ENCODE data around the gene MUC20. TPM values are rescaled to one million over a fixed set of nuclear protein-coding genes. Genes with fewer than 3 reads are reported as not detected.
"Not testable (repeated sequence)": the region's sequence is repeated elsewhere in the genome, so short reads cannot be mapped to it uniquely, and the experiment has no call there.

Gene MUC20
- polyA plus RNA-seq, 1 donor (not counting 4 experiments of a cell fraction or from before 2014, with no cell fraction given): 0.21 TPM

DNA sequence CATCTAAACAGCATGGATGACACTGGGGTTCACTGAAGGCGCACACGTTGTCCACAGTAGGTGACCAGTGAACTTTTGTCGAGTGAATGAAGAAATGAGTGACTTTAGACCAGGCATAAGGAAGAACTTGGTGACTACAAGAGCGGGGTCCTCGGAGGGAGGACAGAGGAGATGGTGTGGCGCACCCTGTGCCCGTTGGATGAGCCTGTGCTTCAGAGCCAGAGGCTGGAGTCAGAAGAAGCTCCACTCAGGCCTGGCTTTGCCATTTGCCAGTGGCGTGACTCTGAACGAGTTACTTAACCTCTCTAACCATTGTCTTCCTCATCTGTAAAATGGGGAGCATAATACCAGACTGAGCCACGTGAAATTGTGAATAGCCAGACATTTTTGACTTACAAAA, 48.8 kb downstream of the MUC20 start:
- TF ChIP-seq, protein P1, sequence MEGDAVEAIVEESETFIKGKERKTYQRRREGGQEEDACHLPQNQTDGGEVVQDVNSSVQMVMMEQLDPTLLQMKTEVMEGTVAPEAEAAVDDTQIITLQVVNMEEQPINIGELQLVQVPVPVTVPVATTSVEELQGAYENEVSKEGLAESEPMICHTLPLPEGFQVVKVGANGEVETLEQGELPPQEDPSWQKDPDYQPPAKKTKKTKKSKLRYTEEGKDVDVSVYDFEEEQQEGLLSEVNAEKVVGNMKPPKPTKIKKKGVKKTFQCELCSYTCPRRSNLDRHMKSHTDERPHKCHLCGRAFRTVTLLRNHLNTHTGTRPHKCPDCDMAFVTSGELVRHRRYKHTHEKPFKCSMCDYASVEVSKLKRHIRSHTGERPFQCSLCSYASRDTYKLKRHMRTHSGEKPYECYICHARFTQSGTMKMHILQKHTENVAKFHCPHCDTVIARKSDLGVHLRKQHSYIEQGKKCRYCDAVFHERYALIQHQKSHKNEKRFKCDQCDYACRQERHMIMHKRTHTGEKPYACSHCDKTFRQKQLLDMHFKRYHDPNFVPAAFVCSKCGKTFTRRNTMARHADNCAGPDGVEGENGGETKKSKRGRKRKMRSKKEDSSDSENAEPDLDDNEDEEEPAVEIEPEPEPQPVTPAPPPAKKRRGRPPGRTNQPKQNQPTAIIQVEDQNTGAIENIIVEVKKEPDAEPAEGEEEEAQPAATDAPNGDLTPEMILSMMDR (optimal IDR thresholded peaks at IDR 0.05 in 1 of 3, IDR thresholded peaks at IDR 0.05 in 1 of 3, conservative IDR thresholded peaks at IDR 0.05 in 1 of 3; ENCODE audit: extremely low read depth in 1 of 3, insufficient read depth in 2 of 3, low read length in 3 of 3): no peak
- no peak for TF ChIP-seq EZH2 (IDR thresholded peaks at IDR 0.05; ENCODE audit: low read length)
- Histone ChIP-seq H3K4me2 (ENCODE audit: control insufficient read depth, extremely low read depth, insufficient read depth, low read depth, low read length) (no peak overlapping the region), H4K20me1 (ENCODE audit: control insufficient read depth, extremely low read depth, insufficient read depth, low read length) (no peaks in the 10 kb centered on the region), H3K9me3 (ENCODE audit: control insufficient read depth, low read depth, low read length) (no peaks in the 10 kb centered on the region), H3K4me1 (ENCODE audit: control insufficient read depth, extremely low read depth, insufficient read depth, low read length) (no peaks in the 10 kb centered on the region), H3K9ac (ENCODE audit: control insufficient read depth, extremely low read depth, insufficient read depth, low read length) (no peak overlapping the region), H3K9me1 (ENCODE audit: control insufficient read depth, extremely low read depth, insufficient read depth, low read length) (no peaks in the 10 kb centered on the region), H3K36me3 (ENCODE audit: control insufficient read depth in 2 of 2, extremely low read depth in 1 of 2, insufficient read depth in 2 of 2, low read length in 2 of 2) (no peaks in the 10 kb centered on the region), H2AFZ (ENCODE audit: control insufficient read depth, low read length) (no peak overlapping the region), H3K79me2 (ENCODE audit: control insufficient read depth, insufficient read depth, low read length) (no peaks in the 10 kb centered on the region), H3K4me3 (ENCODE audit: control insufficient read depth in 2 of 3, extremely low read depth in 1 of 3, insufficient read depth in 2 of 3, low read depth in 1 of 3, low read length in 3 of 3) (no peak overlapping the region), H3K27ac (ENCODE audit: control insufficient read depth, insufficient read depth, low read length) (no peak overlapping the region), H3K27me3 (ENCODE audit: control insufficient read depth, extremely low read depth, insufficient read depth, low read length) (no peaks in the 10 kb centered on the region)
- DNase-seq (ENCODE audit: low read depth, low spot score): no peak
- FAIRE-seq: no peak
- dilution Hi-C loops (cut with MboI; ENCODE audit: extremely low pct_ligation_motif_present, low sequenced_read_pairs): no loop called here

DNA sequence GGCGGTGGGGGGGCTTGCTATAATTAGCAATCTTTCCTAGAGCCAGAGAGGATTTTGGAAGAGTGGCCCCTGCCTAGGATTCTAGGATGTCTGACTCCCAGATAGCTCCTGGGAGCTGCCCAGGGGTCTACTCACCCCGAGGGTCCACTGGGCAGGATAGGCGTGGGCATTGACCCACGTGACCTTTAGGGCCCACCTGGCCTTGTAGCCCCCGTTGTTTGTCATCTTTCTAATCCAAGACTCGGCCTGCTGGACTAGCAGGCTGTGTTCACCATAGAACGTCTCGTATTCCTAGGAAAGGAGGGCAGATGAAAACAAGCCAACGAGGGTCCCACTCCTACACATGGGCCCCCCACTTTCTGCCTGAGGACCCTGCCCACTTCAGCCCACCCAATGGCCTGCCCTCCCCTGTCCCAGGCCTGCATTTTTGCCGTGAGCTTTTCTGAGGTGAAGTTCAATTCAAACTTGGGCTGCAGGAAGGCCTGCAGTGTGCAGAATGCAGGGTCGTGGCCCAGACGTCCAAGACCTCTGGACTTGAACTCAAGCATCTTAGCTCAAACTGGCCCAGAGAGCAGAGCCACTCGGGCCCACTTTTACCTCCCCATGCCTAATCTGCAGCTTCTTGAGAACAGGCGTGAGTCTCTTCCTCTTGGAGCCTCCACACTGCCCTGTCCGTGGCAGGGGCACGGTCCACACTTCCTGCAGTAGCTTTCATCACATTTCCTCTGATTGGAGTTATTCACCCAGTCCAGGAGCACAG, 49.5 kb downstream of the MUC20 start:
- H3K9me1 ChIP-seq (ENCODE audit: control insufficient read depth, extremely low read depth, insufficient read depth, low read length): no peaks in the 10 kb centered on the region
- no peak overlapping the region for H2AFZ ChIP-seq (ENCODE audit: control insufficient read depth, low read length)
- no peak for TF ChIP-seq EZH2 (IDR thresholded peaks at IDR 0.05; ENCODE audit: low read length)
- TF ChIP-seq, protein P1 (optimal IDR thresholded peaks at IDR 0.05 in 1 of 3, IDR thresholded peaks at IDR 0.05 in 1 of 3, conservative IDR thresholded peaks at IDR 0.05 in 1 of 3; ENCODE audit: extremely low read depth in 1 of 3, insufficient read depth in 2 of 3, low read length in 3 of 3): no peak
- no peak overlapping the region for H3K9ac ChIP-seq (ENCODE audit: control insufficient read depth, extremely low read depth, insufficient read depth, low read length)
- H3K27ac ChIP-seq (ENCODE audit: control insufficient read depth, insufficient read depth, low read length): no peak overlapping the region
- dilution Hi-C loops (cut with MboI; ENCODE audit: extremely low pct_ligation_motif_present, low sequenced_read_pairs): no loop called here
- H3K4me3 ChIP-seq (ENCODE audit: control insufficient read depth in 2 of 3, extremely low read depth in 1 of 3, insufficient read depth in 2 of 3, low read depth in 1 of 3, low read length in 3 of 3): no peak overlapping the region
- DNase-seq (ENCODE audit: low read depth, low spot score) (no peak), FAIRE-seq (no peak)
- no peaks in the 10 kb centered on the region for H3K27me3 ChIP-seq (ENCODE audit: control insufficient read depth, extremely low read depth, insufficient read depth, low read length)
- H3K9me3 ChIP-seq (ENCODE audit: control insufficient read depth, low read depth, low read length): no peaks in the 10 kb centered on the region
- no peaks in the 10 kb centered on the region for H3K79me2 ChIP-seq (ENCODE audit: control insufficient read depth, insufficient read depth, low read length)
- H3K4me1 ChIP-seq (ENCODE audit: control insufficient read depth, extremely low read depth, insufficient read depth, low read length): no peaks in the 10 kb centered on the region
- H3K36me3 ChIP-seq (ENCODE audit: control insufficient read depth in 2 of 2, extremely low read depth in 1 of 2, insufficient read depth in 2 of 2, low read length in 2 of 2): no peaks in the 10 kb centered on the region
- H3K4me2 ChIP-seq (ENCODE audit: control insufficient read depth, extremely low read depth, insufficient read depth, low read depth, low read length): no peak overlapping the region
- H4K20me1 ChIP-seq (ENCODE audit: control insufficient read depth, extremely low read depth, insufficient read depth, low read length): no peaks in the 10 kb centered on the region

DNA sequence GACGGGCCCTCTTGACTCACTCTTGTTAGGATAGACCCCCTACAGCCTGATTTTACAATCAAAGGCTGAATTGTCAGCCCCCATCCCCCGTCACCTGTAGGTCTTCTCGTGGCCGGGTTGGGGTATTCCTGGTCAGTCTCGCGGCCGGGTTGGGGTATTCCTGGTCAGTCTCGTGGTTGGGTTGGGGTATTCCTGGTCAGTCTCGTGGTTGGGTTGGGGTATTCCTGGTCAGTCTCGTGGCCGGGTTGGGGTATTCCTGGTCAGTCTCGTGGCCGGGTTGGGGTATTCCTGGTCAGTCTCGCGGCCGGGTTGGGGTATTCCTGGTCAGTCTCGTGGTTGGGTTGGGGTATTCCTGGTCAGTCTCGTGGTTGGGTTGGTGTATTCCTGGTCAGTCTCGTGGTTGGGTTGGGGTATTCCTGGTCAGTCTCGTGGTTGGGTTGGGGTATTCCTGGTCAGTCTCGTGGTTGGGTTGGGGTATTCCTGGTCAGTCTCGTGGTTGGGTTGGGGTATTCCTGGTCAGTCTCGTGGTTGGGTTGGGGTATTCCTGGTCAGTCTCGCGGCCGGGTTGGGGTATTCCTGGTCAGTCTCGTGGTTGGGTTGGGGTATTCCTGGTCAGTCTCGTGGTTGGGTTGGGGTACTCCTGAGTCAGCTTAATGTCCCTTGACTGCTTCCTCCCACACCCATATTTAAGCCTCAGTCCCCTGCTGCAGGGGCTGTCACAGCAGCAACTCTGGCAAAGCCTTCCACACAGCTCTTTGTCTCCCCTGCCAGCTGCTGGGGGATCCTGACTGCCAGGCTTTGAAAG, 50.3 kb downstream of the MUC20 start:
- H4K20me1 ChIP-seq (ENCODE audit: control insufficient read depth, extremely low read depth, insufficient read depth, low read length); H3K4me2 ChIP-seq (ENCODE audit: control insufficient read depth, extremely low read depth, insufficient read depth, low read depth, low read length); DNase-seq (ENCODE audit: low read depth, low spot score); dilution Hi-C loops (cut with MboI; ENCODE audit: extremely low pct_ligation_motif_present, low sequenced_read_pairs); H3K36me3 ChIP-seq (ENCODE audit: control insufficient read depth in 2 of 2, extremely low read depth in 1 of 2, insufficient read depth in 2 of 2, low read length in 2 of 2); FAIRE-seq; H3K79me2 ChIP-seq (ENCODE audit: control insufficient read depth, insufficient read depth, low read length); H3K4me3 ChIP-seq (ENCODE audit: control insufficient read depth in 2 of 3, extremely low read depth in 1 of 3, insufficient read depth in 2 of 3, low read depth in 1 of 3, low read length in 3 of 3); H3K9ac ChIP-seq (ENCODE audit: control insufficient read depth, extremely low read depth, insufficient read depth, low read length); H2AFZ ChIP-seq (ENCODE audit: control insufficient read depth, low read length); H3K4me1 ChIP-seq (ENCODE audit: control insufficient read depth, extremely low read depth, insufficient read depth, low read length); H3K9me3 ChIP-seq (ENCODE audit: control insufficient read depth, low read depth, low read length); H3K9me1 ChIP-seq (ENCODE audit: control insufficient read depth, extremely low read depth, insufficient read depth, low read length); H3K27ac ChIP-seq (ENCODE audit: control insufficient read depth, insufficient read depth, low read length); H3K27me3 ChIP-seq (ENCODE audit: control insufficient read depth, extremely low read depth, insufficient read depth, low read length): not testable (repeated sequence)

All from keratinocyte (primary cell).